IPS-15b (cell line): ENCODE data around the gene NDUFS8.

Experiments used
- H3K27me3 ChIP-seq: one replicate; pipeline ENCODE4 v1.6.1; 2013; ENCODE audit warnings: low read length; ENCODE audit not compliant: control insufficient read depth, insufficient read depth
- H3K36me3 ChIP-seq: one replicate; pipeline ENCODE4 v1.6.1; 2013; ENCODE audit warnings: low read length; ENCODE audit not compliant: control insufficient read depth, insufficient read depth
- H3K4me1 ChIP-seq: one replicate; pipeline ENCODE4 v1.6.1; 2013; ENCODE audit warnings: mild to moderate bottlenecking, low read length; ENCODE audit not compliant: control insufficient read depth, insufficient read depth
- H3K4me3 ChIP-seq: one replicate; pipeline ENCODE4 v1.5.1; 2013; ENCODE audit warnings: low read depth, low read length
- H3K9ac ChIP-seq: one replicate; pipeline ENCODE4 v1.6.1; 2013; ENCODE audit warnings: low read depth, mild to moderate bottlenecking, low read length
- H3K9me3 ChIP-seq: one replicate; pipeline ENCODE4 v1.6.1; 2013; ENCODE audit warnings: mild to moderate bottlenecking, low read length; ENCODE audit not compliant: control insufficient read depth, insufficient read depth

Gene NDUFS8

DNA sequence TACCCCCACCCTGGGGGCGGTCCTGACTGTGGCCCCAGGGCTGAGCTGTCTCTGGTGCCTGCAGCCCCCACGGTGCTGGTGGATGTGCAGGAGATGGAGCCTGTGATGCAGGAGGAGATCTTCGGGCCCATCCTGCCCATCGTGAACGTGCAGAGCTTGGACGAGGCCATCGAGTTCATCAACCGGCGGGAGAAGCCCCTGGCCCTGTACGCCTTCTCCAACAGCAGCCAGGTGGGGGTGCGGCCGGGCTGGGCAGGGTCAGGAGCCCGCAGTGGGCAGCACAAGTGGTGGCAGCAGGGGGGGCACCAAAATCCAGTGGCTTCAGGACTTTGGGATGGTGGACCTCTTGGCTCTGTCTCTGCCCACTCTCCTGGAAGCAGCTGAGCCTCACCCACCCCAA, 8.0 kb upstream of the NDUFS8 start:
- no peak overlapping the region for H3K9ac ChIP-seq
- H3K4me3 ChIP-seq: no peak overlapping the region
- H3K27me3 ChIP-seq: no peaks in the 10 kb centered on the region
- H3K36me3 ChIP-seq: peaks cover 5% of the 10 kb centered on the region
- no peaks in the 10 kb centered on the region for H3K9me3 ChIP-seq
- H3K4me1 ChIP-seq: no peaks in the 10 kb centered on the region

GRCh38 chr11:68024508-68024907, 6.0 kb upstream of the NDUFS8 start:
- H3K9me3 ChIP-seq: no peaks in the 10 kb centered on the region
- H3K4me1 ChIP-seq: peaks cover 3% of the 10 kb centered on the region
- H3K36me3 ChIP-seq: peaks cover 9% of the 10 kb centered on the region
- H3K9ac ChIP-seq: no peak overlapping the region
- no peak overlapping the region for H3K4me3 ChIP-seq
- H3K27me3 ChIP-seq: no peaks in the 10 kb centered on the region

DNA sequence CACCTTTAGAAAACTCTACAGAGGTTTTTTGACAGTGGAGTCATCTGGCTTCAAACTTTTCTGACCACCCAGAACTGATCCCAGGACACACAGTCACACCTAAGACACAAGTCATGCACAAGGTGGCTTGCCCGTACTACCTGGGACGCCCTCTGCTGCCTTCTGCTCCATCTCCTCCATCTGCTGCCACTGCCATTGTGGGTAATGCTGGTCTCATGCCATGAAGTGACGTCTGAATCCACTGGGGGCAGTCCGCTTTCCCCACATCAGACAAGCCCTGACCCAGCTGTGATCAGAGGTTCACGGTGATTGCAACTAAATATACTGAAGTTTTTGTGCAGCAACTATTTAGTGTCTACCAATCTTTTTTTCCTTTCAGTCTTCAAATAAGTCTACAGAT, 5.4 kb upstream of the NDUFS8 start:
- Histone ChIP-seq H3K4me3 (no peak overlapping the region), H3K4me1 (peaks cover 3% of the 10 kb centered on the region), H3K9ac (no peak overlapping the region), H3K27me3 (no peaks in the 10 kb centered on the region), H3K36me3 (peaks cover 9% of the 10 kb centered on the region), H3K9me3 (no peaks in the 10 kb centered on the region)

- Histone ChIP-seq H3K4me1 (peaks cover 3% of the 10 kb centered on the region), H3K9me3 (no peaks in the 10 kb centered on the region), H3K9ac (no peak overlapping the region), H3K4me3 (no peak overlapping the region), H3K36me3 (peaks cover 9% of the 10 kb centered on the region), H3K27me3 (no peaks in the 10 kb centered on the region)
Observed at GRCh38 chr11:68026391-68027105, 3.9 kb upstream of the NDUFS8 start.

DNA sequence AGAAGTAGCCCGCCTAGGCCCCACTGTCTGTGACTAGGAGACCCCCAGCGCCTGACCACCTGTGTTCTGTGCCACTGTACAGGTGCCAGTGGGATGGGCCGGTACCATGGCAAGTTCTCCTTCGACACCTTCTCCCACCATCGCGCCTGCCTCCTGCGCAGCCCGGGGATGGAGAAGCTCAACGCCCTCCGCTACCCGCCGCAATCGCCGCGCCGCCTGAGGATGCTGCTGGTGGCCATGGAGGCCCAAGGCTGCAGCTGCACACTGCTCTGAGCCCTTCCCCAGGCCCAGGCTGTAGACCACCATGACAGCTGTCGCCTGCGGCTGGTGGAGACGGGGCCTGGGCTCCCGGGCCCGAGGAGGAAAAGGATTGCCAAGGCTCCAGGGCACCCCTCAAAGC, 2.8 kb upstream of the NDUFS8 start:
- Histone ChIP-seq H3K27me3 (no peaks in the 10 kb centered on the region), H3K36me3 (peaks cover 16% of the 10 kb centered on the region), H3K9ac (no peak overlapping the region), H3K4me3 (no peak overlapping the region), H3K4me1 (peaks cover 3% of the 10 kb centered on the region), H3K9me3 (no peaks in the 10 kb centered on the region)

- Histone ChIP-seq H3K9ac (peak overlapping the region; percentile 16), H3K9me3 (no peaks in the 10 kb centered on the region), H3K4me3 (peak overlapping the region; percentile 94), H3K36me3 (peaks cover 29% of the 10 kb centered on the region), H3K27me3 (no peaks in the 10 kb centered on the region), H3K4me1 (peaks cover 3% of the 10 kb centered on the region)
Observed at GRCh38 chr11:68028802-68029545, 1.5 kb upstream of the NDUFS8 start.

DNA sequence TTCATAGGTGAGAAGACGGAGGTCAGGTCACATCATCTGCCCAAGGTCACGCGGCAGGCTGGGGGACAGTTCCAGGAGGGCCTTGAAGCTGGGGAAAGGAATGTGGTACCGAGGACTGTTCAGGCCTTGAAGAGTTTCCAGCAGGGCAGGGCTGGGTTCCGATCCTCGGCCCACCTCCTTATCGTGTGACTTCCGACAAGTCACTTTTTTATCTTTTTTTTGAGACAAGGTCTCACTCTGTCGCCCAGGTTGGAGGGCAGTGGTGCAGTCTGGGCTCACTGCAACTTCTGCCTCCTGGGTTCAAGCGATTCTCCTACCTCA, 623 bp downstream of the NDUFS8 start:
- Histone ChIP-seq H3K4me1 (peaks cover 3% of the 10 kb centered on the region), H3K36me3 (peaks cover 30% of the 10 kb centered on the region), H3K9me3 (no peaks in the 10 kb centered on the region), H3K4me3 (peak overlapping the region; percentile 94), H3K9ac (peak overlapping the region; percentile 94), H3K27me3 (no peaks in the 10 kb centered on the region)

GRCh38 chr11:68032003-68032402, 1.5 kb downstream of the NDUFS8 start:
- H3K9me3 ChIP-seq: no peaks in the 10 kb centered on the region
- H3K36me3 ChIP-seq: peaks cover 30% of the 10 kb centered on the region
- peak overlapping the region; percentile 94 for H3K4me3 ChIP-seq
- H3K27me3 ChIP-seq: no peaks in the 10 kb centered on the region
- no peak overlapping the region for H3K9ac ChIP-seq
- H3K4me1 ChIP-seq: peaks cover 3% of the 10 kb centered on the region

GRCh38 chr11:68032997-68033707, 2.7 kb downstream of the NDUFS8 start:
- Histone ChIP-seq H3K9me3 (no peaks in the 10 kb centered on the region), H3K4me1 (peaks cover 4% of the 10 kb centered on the region), H3K27me3 (no peaks in the 10 kb centered on the region), H3K36me3 (peaks cover 24% of the 10 kb centered on the region), H3K9ac (no peak overlapping the region), H3K4me3 (no peak overlapping the region)

DNA sequence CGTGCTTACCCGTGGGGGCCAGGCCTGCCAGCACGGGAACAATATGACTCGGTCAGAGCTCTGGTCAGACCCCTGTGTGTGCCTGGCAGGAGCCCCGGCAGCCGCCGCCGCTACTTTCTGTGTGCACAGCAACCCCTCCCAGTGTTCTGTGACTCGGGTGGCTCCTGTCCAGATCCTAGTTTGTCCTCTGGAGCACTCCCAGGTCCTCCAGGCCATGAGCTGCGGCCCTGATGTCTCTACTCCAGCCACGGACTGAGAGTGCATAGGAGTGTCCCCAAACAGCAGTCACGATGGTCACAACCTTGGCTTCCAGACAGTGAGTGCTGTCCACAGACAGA, 3.2 kb downstream of the NDUFS8 start:
- peaks cover 24% of the 10 kb centered on the region for H3K36me3 ChIP-seq
- H3K27me3 ChIP-seq: no peaks in the 10 kb centered on the region
- no peak overlapping the region for H3K4me3 ChIP-seq
- H3K9me3 ChIP-seq: no peaks in the 10 kb centered on the region
- H3K4me1 ChIP-seq: peaks cover 6% of the 10 kb centered on the region
- no peak overlapping the region for H3K9ac ChIP-seq

DNA sequence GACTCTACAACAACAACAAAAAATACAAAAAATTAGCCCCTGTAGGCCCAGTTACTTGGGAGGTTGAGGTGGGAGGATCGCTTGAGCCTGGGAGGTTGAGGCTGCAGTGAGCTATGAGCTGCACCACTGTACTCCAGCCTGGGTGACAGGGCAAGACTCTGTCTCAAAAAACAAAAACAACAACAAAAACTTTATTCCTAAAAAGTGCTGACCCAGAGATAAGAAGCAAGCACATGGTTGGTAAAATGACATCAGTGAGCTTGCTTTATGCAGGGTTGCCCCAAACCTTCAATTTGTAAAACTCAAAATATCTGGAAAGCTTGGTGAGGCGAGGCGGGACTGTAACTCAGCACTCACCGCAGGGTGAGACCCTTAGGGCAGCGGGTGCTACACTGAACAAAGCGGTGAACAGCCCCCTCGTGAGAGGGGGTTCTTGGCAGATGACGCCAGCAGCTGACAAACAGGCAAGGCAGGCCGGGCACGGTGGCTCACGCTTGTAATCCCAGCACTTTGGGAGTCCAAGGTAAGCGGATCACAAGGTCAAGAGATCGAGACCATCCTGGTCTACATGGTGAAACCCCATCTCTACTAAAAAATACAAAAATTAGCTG, 4.9 kb downstream of the NDUFS8 start:
- H3K36me3 ChIP-seq: peaks cover 24% of the 10 kb centered on the region
- H3K4me3 ChIP-seq: no peak overlapping the region
- H3K9me3 ChIP-seq: no peaks in the 10 kb centered on the region
- no peaks in the 10 kb centered on the region for H3K27me3 ChIP-seq
- no peak overlapping the region for H3K9ac ChIP-seq
- H3K4me1 ChIP-seq: peaks cover 7% of the 10 kb centered on the region
